GM12892 (cell line): Measurements from ENCODE around the gene LRRC8C.

ENCODE experiments used
- POLR2A ChIP-seq: IDR thresholded peaks from 2 replicates; pipeline ENCODE4 v1.6.1; 2011; ENCODE audit warnings: low read depth, low read length, control low read depth
- POLR2AphosphoS5 ChIP-seq: IDR thresholded peaks from 2 replicates; pipeline ENCODE4 v1.6.1; 2011; ENCODE audit warnings: low read depth, low read length, control low read depth
- TAF1 ChIP-seq: IDR thresholded peaks from 2 replicates; pipeline ENCODE4 v1.6.1; 2011; ENCODE audit warnings: low read depth, mild to moderate bottlenecking, control low read depth, low read length, borderline replicate concordance

DNA sequence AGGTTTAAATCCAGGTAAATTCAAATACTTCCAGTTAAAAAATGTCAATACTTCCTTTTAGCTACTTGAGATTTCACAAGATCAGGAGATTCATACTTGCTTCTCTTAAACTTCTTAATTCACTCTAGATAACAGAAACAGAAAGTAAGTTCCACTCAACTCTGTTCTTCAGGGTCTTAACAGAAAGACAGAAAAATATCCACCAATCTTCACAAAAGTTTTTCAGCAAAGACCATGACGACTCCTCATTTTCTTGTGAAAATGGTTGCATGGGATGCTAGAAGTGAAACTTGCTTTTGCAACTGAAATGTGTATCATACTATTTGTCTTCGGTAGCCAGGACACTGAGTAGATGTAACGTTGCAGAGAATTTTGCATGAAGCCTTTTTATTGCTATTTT, 12.3 kb upstream of the LRRC8C start:
- no peak for TF ChIP-seq POLR2A
- no peak for TF ChIP-seq POLR2AphosphoS5
- no peak for TF ChIP-seq TAF1
